ENCODE measurements around the gene AMER3. TPM values are rescaled to one million over a fixed set of nuclear protein-coding genes. Genes with fewer than 3 reads are reported as not detected.

The AMER3 gene
- total and polyA plus RNA-seq, 10 of the 15 experiments (the other 5 are each of a cell fraction or from before 2014, with no cell fraction given) = not detected

DNA sequence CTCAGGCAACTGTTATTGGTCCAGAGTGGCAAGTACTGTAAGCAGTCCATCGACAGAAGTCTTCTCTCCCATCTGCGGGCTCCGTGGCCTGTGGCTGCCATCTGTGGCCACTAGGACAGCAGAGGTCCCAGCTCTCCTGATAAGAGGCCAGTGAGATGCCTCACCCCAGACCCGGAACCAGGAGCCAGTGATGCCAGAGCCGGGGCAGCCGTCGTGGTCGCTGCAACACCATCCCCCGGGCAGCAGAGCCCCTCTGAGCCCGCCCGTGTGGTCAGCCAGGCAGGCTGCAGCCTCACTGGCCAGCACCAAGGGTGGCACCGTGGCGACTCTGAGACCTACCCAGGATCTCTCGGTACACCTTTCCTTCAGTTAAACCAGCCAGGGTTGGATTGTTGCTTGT lies 17.7 kb upstream of the AMER3 start:
- H3K27me3 ChIP-seq (replicated peaks in 1 of 2; ENCODE audit: control insufficient read depth in 2 of 2, insufficient read depth in 2 of 2, low read length in 1 of 2) = no peaks in the 10 kb centered on the region; a peak in 1 of 4 replicates
- no peaks in the 10 kb centered on the region for H3K4me1 ChIP-seq (ENCODE audit: control insufficient read depth, insufficient read depth, low read length)
- no peaks in the 10 kb centered on the region for H3K79me2 ChIP-seq (ENCODE audit: control insufficient read depth, insufficient read depth, low read length)
- no peak for TF ChIP-seq FOXM1 (IDR thresholded peaks at IDR 0.05; ENCODE audit: low read depth, low read length)
- TF ChIP-seq EZH2 (IDR thresholded peaks at IDR 0.05; ENCODE audit: borderline replicate concordance, control insufficient read depth, low read depth, low read length) = no peak
- TF ChIP-seq, protein P1, sequence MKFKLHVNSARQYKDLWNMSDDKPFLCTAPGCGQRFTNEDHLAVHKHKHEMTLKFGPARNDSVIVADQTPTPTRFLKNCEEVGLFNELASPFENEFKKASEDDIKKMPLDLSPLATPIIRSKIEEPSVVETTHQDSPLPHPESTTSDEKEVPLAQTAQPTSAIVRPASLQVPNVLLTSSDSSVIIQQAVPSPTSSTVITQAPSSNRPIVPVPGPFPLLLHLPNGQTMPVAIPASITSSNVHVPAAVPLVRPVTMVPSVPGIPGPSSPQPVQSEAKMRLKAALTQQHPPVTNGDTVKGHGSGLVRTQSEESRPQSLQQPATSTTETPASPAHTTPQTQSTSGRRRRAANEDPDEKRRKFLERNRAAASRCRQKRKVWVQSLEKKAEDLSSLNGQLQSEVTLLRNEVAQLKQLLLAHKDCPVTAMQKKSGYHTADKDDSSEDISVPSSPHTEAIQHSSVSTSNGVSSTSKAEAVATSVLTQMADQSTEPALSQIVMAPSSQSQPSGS (IDR thresholded peaks at IDR 0.05; ENCODE audit: low read length) = no peak
- no peak for TF ChIP-seq NRF1 (conservative IDR thresholded peaks at IDR 0.05; ENCODE audit: low read depth, low read length)
- TF ChIP-seq TCF12 (IDR thresholded peaks at IDR 0.05; ENCODE audit: low read depth, low read length) = no peak
- TF ChIP-seq NFYB (IDR thresholded peaks at IDR 0.05; ENCODE audit: insufficient read depth, low read depth, low read length) = no peak
- TF ChIP-seq CBFB (IDR thresholded peaks at IDR 0.05; ENCODE audit: low read depth) = no peak
- no peaks in the 10 kb centered on the region for H3K9me3 ChIP-seq (replicated peaks; ENCODE audit: control insufficient read depth, insufficient read depth, low read length)
- DNase-seq (ENCODE audit: low read depth, low spot score) (no peak), FAIRE-seq (no peak), ATAC-seq (no peak)
- no TSS peak for BruUV-seq (replicated peaks)
- in situ Hi-C loops (cut with MboI) = no loop called here
- intact Hi-C loops (cut with micrococcal nuclease; ENCODE audit: unreplicated experiment) = no loop called here
- H3K4me2 ChIP-seq (ENCODE audit: control insufficient read depth, insufficient read depth) = no peak overlapping the region
- no peak overlapping the region for H3K9ac ChIP-seq (ENCODE audit: control insufficient read depth, insufficient read depth, low read length)
- H3K36me3 ChIP-seq (ENCODE audit: control insufficient read depth in 2 of 2, insufficient read depth in 2 of 2, low read length in 1 of 2) = no peaks in the 10 kb centered on the region
- ChIA-PET POLR2A (no interaction called here), CTCF (no interaction called here), SMC1A (ENCODE audit: uncharacterized antibody, unreplicated experiment) (no interaction called here), RAD21 (ENCODE audit: unreplicated experiment) (no interaction called here)
- H3K27ac ChIP-seq (ENCODE audit: control insufficient read depth, insufficient read depth) = no peak overlapping the region
- WGBS (ENCODE audit: insufficient coverage, insufficient replicate concordance, low lambda C conversion rate, missing lambda C conversion rate) = 31% methylated on average over 14 of the region's 14 CpGs
- H4K20me1 ChIP-seq (ENCODE audit: control insufficient read depth, insufficient read depth) = no peaks in the 10 kb centered on the region
- no peak overlapping the region for H3K4me3 ChIP-seq
- H2AFZ ChIP-seq (ENCODE audit: control insufficient read depth, low read depth, low read length) = no peak overlapping the region

DNA sequence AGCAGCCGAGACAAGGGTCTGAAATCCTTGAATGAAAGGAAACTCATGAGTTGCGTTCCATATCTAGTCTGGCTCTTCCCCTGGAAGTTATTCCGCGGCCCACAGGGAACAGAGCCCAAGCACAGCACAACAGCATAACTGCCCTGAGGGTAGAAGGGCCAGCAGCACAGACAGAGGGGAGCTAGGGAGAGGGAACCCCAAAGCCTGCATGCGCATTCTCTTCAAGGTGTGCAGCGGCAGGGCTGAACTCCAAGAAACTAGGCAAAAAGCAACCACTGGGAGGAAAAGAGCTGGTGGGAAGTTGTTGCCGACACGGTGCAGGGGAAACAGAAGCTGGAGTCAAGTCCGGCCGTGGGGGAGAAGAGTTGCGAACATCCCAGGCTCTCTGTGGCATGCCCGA lies 14.7 kb upstream of the AMER3 start:
- H4K20me1 ChIP-seq (ENCODE audit: control insufficient read depth, insufficient read depth) = no peaks in the 10 kb centered on the region
- no peak overlapping the region for H3K4me3 ChIP-seq
- no peak overlapping the region for H3K4me2 ChIP-seq (ENCODE audit: control insufficient read depth, insufficient read depth)
- no peaks in the 10 kb centered on the region for H3K9me3 ChIP-seq (replicated peaks; ENCODE audit: control insufficient read depth, insufficient read depth, low read length)
- RAD21 ChIA-PET (ENCODE audit: unreplicated experiment) = no interaction called here
- no TSS peak for BruUV-seq (replicated peaks)
- intact Hi-C loops (cut with micrococcal nuclease; ENCODE audit: unreplicated experiment) = no loop called here
- H3K27me3 ChIP-seq (replicated peaks in 1 of 2; ENCODE audit: control insufficient read depth in 2 of 2, insufficient read depth in 2 of 2, low read length in 1 of 2) = peaks cover 0 to 3% of the 10 kb centered on the region in 2 experiments; a peak in 2 of 4 replicates
- FAIRE-seq (no peak), DNase-seq (ENCODE audit: low read depth, low spot score) (no peak), ATAC-seq (no peak)
- SMC1A ChIA-PET (ENCODE audit: uncharacterized antibody, unreplicated experiment) = no interaction called here
- H3K27ac ChIP-seq (ENCODE audit: control insufficient read depth, insufficient read depth) = no peak overlapping the region
- WGBS (ENCODE audit: insufficient coverage, insufficient replicate concordance, low lambda C conversion rate, missing lambda C conversion rate) = 67% methylated on average over 12 of the region's 12 CpGs
- H2AFZ ChIP-seq (ENCODE audit: control insufficient read depth, low read depth, low read length) = no peak overlapping the region
- H3K9ac ChIP-seq (ENCODE audit: control insufficient read depth, insufficient read depth, low read length) = no peak overlapping the region
- TF ChIP-seq, protein P2, sequence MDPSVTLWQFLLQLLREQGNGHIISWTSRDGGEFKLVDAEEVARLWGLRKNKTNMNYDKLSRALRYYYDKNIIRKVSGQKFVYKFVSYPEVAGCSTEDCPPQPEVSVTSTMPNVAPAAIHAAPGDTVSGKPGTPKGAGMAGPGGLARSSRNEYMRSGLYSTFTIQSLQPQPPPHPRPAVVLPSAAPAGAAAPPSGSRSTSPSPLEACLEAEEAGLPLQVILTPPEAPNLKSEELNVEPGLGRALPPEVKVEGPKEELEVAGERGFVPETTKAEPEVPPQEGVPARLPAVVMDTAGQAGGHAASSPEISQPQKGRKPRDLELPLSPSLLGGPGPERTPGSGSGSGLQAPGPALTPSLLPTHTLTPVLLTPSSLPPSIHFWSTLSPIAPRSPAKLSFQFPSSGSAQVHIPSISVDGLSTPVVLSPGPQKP (IDR thresholded peaks at IDR 0.05; ENCODE audit: low read depth, low read length) = no peak
- TF ChIP-seq SMAD5 (IDR thresholded peaks at IDR 0.05; ENCODE audit: low read depth) (no peak), TBL1XR1 (IDR thresholded peaks at IDR 0.05; ENCODE audit: low read depth, low read length) (no peak), ZSCAN29 (IDR thresholded peaks at IDR 0.05) (no peak), NFIC (IDR thresholded peaks at IDR 0.05; ENCODE audit: low read depth, low read length) (no peak), EZH2 (IDR thresholded peaks at IDR 0.05; ENCODE audit: borderline replicate concordance, control insufficient read depth, low read depth, low read length) (no peak), POLR2AphosphoS2 (IDR thresholded peaks at IDR 0.05; ENCODE audit: low read depth, low read length) (no peak)
- no peaks in the 10 kb centered on the region for H3K36me3 ChIP-seq (ENCODE audit: control insufficient read depth in 2 of 2, insufficient read depth in 2 of 2, low read length in 1 of 2)
- in situ Hi-C loops (cut with MboI) = no loop called here
- no peaks in the 10 kb centered on the region for H3K79me2 ChIP-seq (ENCODE audit: control insufficient read depth, insufficient read depth, low read length)
- POLR2A ChIA-PET = no interaction called here
- CTCF ChIA-PET = no interaction called here
- H3K4me1 ChIP-seq (ENCODE audit: control insufficient read depth, insufficient read depth, low read length) = no peaks in the 10 kb centered on the region
